ENCODE data around the gene NKX3-2. TPM values are rescaled to one million over a fixed set of nuclear protein-coding genes. Genes with fewer than 3 reads are reported as not detected.

NKX3-2 gene
- total and polyA plus RNA-seq, 9 of the 15 experiments (the other 6 are each of a cell fraction or from before 2014, with no cell fraction given): 0.03 to 0.81 (median 0.27) TPM; not detected in 1

GRCh38 chr4:13525606-13526281 lies 18.6 kb downstream of the NKX3-2 start:
- FAIRE-seq (peak; percentile 44), DNase-seq (ENCODE audit: extremely low read depth in 1 of 4, low spot score in 3 of 4) (peak in 2 of 4 experiments; percentile 28 to 65), ATAC-seq (peak; percentile 64)
- H2AFZ ChIP-seq (ENCODE audit: low read depth, low read length): no peak overlapping the region
- no peak overlapping the region for H3K27ac ChIP-seq (ENCODE audit: extremely low read depth, low read depth, low read length)
- 12% methylated on average over 4 of the region's 4 CpGs for WGBS (ENCODE audit: insufficient coverage, low coverage, missing lambda C conversion rate)
- peaks cover 5 to 21% of the 10 kb centered on the region in 2 experiments; a peak in 4 of 5 replicates for H3K4me1 ChIP-seq (replicated peaks in 1 of 2; ENCODE audit: control insufficient read depth in 2 of 2, insufficient read depth in 2 of 2, low read length in 2 of 2)
- POLR2A ChIA-PET: interaction anchor here (0.6 to 1.2 kb wide), 3 partner anchors 9 to 57 kb away, joined by 3 read pairs; no protein-coding TSS in a partner anchor
- intact Hi-C loops (cut with micrococcal nuclease): no loop called here
- H3K9ac ChIP-seq (ENCODE audit: insufficient read depth in 1 of 2, low read depth in 2 of 2, low read length in 2 of 2): no peak overlapping the region
- H3K4me2 ChIP-seq (ENCODE audit: insufficient read depth, low read length): no peak overlapping the region
- no peak overlapping the region for H3K4me3 ChIP-seq
- BruUV-seq (replicated peaks): no TSS peak
- no peaks in the 10 kb centered on the region for H3K9me3 ChIP-seq (replicated peaks; ENCODE audit: control insufficient read depth, insufficient read depth, low read depth, low read length)
- H3K9me1 ChIP-seq (ENCODE audit: control insufficient read depth, insufficient read depth, low read length): no peaks in the 10 kb centered on the region
- no peaks in the 10 kb centered on the region for H3K36me3 ChIP-seq (ENCODE audit: control insufficient read depth, insufficient read depth, low read length)
- peaks cover 4 to 42% of the 10 kb centered on the region in 2 experiments; a peak in 4 of 5 replicates for H3K27me3 ChIP-seq (ENCODE audit: control insufficient read depth in 2 of 2, insufficient read depth in 2 of 2, low read length in 2 of 2)
- in situ Hi-C loops (cut with MboI): no loop called here
- CTCF ChIA-PET (ENCODE audit: low intra/inter-chr PET ratio): no interaction called here
- H3K79me2 ChIP-seq (ENCODE audit: control insufficient read depth, insufficient read depth, low read length): no peaks in the 10 kb centered on the region
- H4K20me1 ChIP-seq (replicated peaks; ENCODE audit: control insufficient read depth, insufficient read depth, low read length): no peaks in the 10 kb centered on the region
- TF ChIP-seq EP300 (IDR thresholded peaks at IDR 0.05; ENCODE audit: low read length) (peak; percentile 56), IRF2 (CRISPR knock-in tag; IDR thresholded peaks at IDR 0.05) (no peak), CBFA2T3 (IDR thresholded peaks at IDR 0.05) (peak; percentile 73), PHF20 (IDR thresholded peaks at IDR 0.05; ENCODE audit: partially characterized antibody) (no peak), BMI1 (IDR thresholded peaks at IDR 0.05; ENCODE audit: low read length) (no peak), ATF6 (CRISPR knock-in tag; IDR thresholded peaks at IDR 0.05) (no peak), PHF8 (IDR thresholded peaks at IDR 0.05; ENCODE audit: borderline replicate concordance, low read length) (no peak), STAT5B (CRISPR knock-in tag; IDR thresholded peaks at IDR 0.05) (no peak), SRSF3 (IDR thresholded peaks at IDR 0.05; ENCODE audit: insufficient read depth, low read length) (no peak), OTX1 (CRISPR knock-in tag; IDR thresholded peaks at IDR 0.05) (no peak), MTA1 (IDR thresholded peaks at IDR 0.05; ENCODE audit: borderline replicate concordance) (no peak), ASH1L (IDR thresholded peaks at IDR 0.05; ENCODE audit: borderline replicate concordance, low read depth, partially characterized antibody) (no peak), U2AF1 (optimal IDR thresholded peaks at IDR 0.05; ENCODE audit: low read depth, low read length) (no peak), YY1 (IDR thresholded peaks at IDR 0.05; ENCODE audit: borderline replicate concordance in 1 of 3, control insufficient read depth in 1 of 3, extremely low read depth in 1 of 3, insufficient read depth in 3 of 3, insufficient read length in 1 of 3, insufficient replicate concordance in 2 of 3, low read depth in 1 of 3, low read length in 2 of 3) (no peak), ATF7 (IDR thresholded peaks at IDR 0.05) (0 out of 2 replicates have a peak, but pooled peaks have one; percentile 13), NFYB (IDR thresholded peaks at IDR 0.05; ENCODE audit: extremely low read depth, insufficient read length) (no peak), PCBP2 (IDR thresholded peaks at IDR 0.05; ENCODE audit: low read depth, low read length, poor library complexity, severe bottlenecking) (no peak), NFXL1 (CRISPR knock-in tag; IDR thresholded peaks at IDR 0.05) (no peak), HNRNPL (IDR thresholded peaks at IDR 0.05; ENCODE audit: low read depth, low read length) (no peak), RAD21 (CRISPR knock-in tag; conservative IDR thresholded peaks at IDR 0.05 in 1 of 2, IDR thresholded peaks at IDR 0.05 in 1 of 2) (no peak)
- TF ChIP-seq, protein P1, sequence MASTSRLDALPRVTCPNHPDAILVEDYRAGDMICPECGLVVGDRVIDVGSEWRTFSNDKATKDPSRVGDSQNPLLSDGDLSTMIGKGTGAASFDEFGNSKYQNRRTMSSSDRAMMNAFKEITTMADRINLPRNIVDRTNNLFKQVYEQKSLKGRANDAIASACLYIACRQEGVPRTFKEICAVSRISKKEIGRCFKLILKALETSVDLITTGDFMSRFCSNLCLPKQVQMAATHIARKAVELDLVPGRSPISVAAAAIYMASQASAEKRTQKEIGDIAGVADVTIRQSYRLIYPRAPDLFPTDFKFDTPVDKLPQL (IDR thresholded peaks at IDR 0.05; ENCODE audit: extremely low read depth, insufficient read length): no peak
